ENCODE results near the gene AARS1.
"Not testable (repeated sequence)": the region's sequence is repeated elsewhere in the genome, so short reads cannot be mapped to it uniquely, and the experiment has no call there.

Gene AARS1

GRCh38 chr16:70270176-70270575 lies 19.1 kb downstream of the AARS1 start:
- DNase-seq = no peak

GRCh38 chr16:70269471-70269870 lies 19.8 kb downstream of the AARS1 start:
- no peak for DNase-seq

- not testable (repeated sequence) for DNase-seq
These were observed 21.4 kb downstream of the AARS1 start for GRCh38 chr16:70267922-70268321.

- peak; percentile 37 for DNase-seq
These were observed 21.8 kb downstream of the AARS1 start for GRCh38 chr16:70267516-70267915.

- DNase-seq = not testable (repeated sequence)
These were observed 29.4 kb downstream of the AARS1 start for GRCh38 chr16:70259903-70260302.

GRCh38 chr16:70258946-70259345 lies 30.4 kb downstream of the AARS1 start:
- DNase-seq = no peak

GRCh38 chr16:70258065-70258464 lies 31.2 kb downstream of the AARS1 start:
- DNase-seq = no peak

- no peak for DNase-seq
These were observed 31.9 kb downstream of the AARS1 start for GRCh38 chr16:70257391-70257790.

- DNase-seq = no peak
These were observed 33.7 kb downstream of the AARS1 start for GRCh38 chr16:70255574-70255973.

GRCh38 chr16:70254965-70255286 lies 34.4 kb downstream of the AARS1 start:
- no peak for DNase-seq

GRCh38 chr16:70254180-70254964 lies 34.9 kb downstream of the AARS1 start:
- no peak for DNase-seq

- peak; percentile 53 for DNase-seq
These were observed 35.8 kb downstream of the AARS1 start for GRCh38 chr16:70253291-70254106.

- peak; percentile 39 for DNase-seq
These were observed 36.8 kb downstream of the AARS1 start for GRCh38 chr16:70252355-70252988.

- DNase-seq = peak; percentile 94
These were observed 37.5 kb downstream of the AARS1 start, which contains the start of gene EXOSC6 for GRCh38 chr16:70251629-70252354. EXOSC6 (minus strand) TSS chr16:70251940; CDS start chr16:70251900, 40 bp downstream.

- DNase-seq = peak; percentile 60
These were observed 38.3 kb downstream of the AARS1 start for GRCh38 chr16:70250748-70251628.

- not testable (repeated sequence) for DNase-seq
These were observed 39.6 kb downstream of the AARS1 start for GRCh38 chr16:70249697-70250096.

- not testable (repeated sequence) for DNase-seq
These were observed 50.5 kb downstream of the AARS1 start for GRCh38 chr16:70238773-70239172.

- DNase-seq = not testable (repeated sequence)
These were observed 57.5 kb downstream of the AARS1 start for GRCh38 chr16:70231831-70232230.

- DNase-seq = not testable (repeated sequence)
These were observed 63.3 kb downstream of the AARS1 start for GRCh38 chr16:70226024-70226423.

- DNase-seq = not testable (repeated sequence)
These were observed 63.9 kb downstream of the AARS1 start for GRCh38 chr16:70225430-70225829.

GRCh38 chr16:70224645-70225044 lies 64.7 kb downstream of the AARS1 start:
- not testable (repeated sequence) for DNase-seq

Data from stimulated activated CD4-positive, alpha-beta T cell treated with anti-CD3 and anti-CD28 coated beads, Interleukin-15, amount 100 ng/mL, for 24 hours (primary cell).